ENCODE results near the gene HLA-B. TPM values are rescaled to one million over a fixed set of nuclear protein-coding genes. Genes with fewer than 3 reads are reported as not detected.

HLA-B gene
- polyA plus RNA-seq, 6 donors from 2014 or later: 3,795 to 6,657 (median 6,196) TPM

DNA sequence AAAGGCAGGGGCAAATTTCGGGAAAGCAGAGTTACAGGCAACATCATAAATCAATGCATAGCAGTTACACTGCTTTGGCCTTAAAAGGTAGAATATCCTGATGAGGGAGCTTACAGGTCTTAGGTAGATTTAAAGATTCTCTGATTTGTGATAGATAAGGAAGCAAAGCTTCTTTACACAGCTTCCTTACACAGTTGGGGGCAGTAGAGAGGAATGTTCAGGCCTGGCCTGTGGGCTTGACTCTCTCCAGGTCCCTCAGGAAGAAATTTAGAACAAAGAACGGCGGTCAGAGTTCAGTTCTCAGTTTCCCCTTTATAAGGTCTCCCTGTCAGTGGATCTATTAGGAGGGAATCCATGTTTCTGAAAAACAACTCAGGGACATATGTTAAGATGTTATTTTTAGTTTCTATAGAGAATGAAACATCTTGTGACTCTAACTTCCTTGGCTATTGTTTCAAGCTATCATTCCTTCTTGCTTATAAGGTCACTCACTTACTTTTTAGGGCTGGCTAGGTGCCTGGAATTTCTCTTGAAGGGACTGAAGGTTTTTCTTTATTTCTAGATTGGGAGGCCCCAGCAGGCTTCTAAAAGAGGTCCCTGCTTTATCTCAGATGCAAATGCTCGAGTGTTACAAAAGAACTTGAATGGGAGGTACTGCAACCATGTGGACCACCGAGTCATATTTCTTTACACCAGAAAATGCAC lies 11.8 kb downstream of the HLA-B start:
- H3K4me1 Mint-ChIP-seq: peaks cover 6 to 11% (median 8%) of the 10 kb centered on the region in 3 donors
- no peak overlapping the region for H3K4me3 Mint-ChIP-seq
- peaks cover 1 to 10% (median 8%) of the 10 kb centered on the region in 7 donors for H3K9me3 Mint-ChIP-seq
- H3K27ac Mint-ChIP-seq: peak overlapping the region in 1 of 6 donors; percentile 26
- H3K36me3 Mint-ChIP-seq: peaks cover 0 to 9% of the 10 kb centered on the region in 2 donors
- DNase-seq: no peak
- ATAC-seq (ENCODE audit: low read depth in 2 of 2): no peak
- no peaks in the 10 kb centered on the region for H3K27me3 Mint-ChIP-seq

DNA sequence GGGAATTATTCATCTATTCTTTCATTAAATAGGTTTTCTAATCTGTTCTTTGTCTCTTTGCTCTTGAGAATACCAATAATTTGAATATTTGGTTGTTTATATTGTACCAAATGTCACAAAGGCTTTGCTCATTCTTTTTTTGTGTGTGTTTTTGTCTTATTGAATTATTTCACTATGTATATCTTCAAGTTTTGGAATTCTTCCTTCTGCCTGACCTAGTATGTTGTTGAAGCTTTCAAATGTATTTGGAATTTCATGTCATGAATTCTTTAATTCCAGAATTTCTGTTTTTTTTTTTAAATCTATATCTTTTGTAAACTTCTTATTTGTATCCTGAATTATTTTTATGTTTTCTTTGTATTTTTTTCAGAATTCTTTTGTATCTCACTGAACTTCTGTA lies 16.8 kb downstream of the HLA-B start:
- Mint-ChIP-seq H3K36me3 (peaks cover 12 to 50% of the 10 kb centered on the region in 2 donors), H3K9me3 (peaks cover 19 to 55% (median 52%) of the 10 kb centered on the region in 7 donors)

DNA sequence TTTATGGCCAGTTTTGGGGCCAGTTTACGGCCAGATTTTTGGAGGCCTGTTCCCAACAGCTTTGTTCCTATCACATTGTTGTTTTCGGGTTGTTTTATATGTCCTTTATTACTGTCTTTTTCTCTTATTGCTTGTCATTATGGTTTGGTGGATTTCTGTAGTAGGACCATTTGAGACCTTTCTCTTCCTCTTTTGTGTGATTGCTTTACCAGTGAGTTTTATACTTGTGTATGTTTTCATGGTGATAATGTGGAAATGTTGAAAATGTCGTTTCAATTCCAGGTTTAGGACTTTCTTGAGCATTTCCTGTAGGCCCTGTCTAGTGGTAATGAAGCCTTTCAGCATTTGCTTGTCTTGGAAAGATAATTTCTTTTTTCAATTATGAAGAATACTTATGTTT lies 17.8 kb downstream of the HLA-B start:
- Mint-ChIP-seq H3K4me3 (peak overlapping the region in 1 of 8 donors; percentile 0), H3K36me3 (peaks cover 12 to 57% of the 10 kb centered on the region in 2 donors), H3K4me1 (peaks cover 0 to 14% (median 6%) of the 10 kb centered on the region in 3 donors), H3K9me3 (peaks cover 26 to 64% (median 59%) of the 10 kb centered on the region in 7 donors), H3K27me3 (peaks cover 0 to 8% (median 0%) of the 10 kb centered on the region in 3 donors), H3K27ac (peak overlapping the region in 2 of 6 donors; percentile 1 to 13)
- peak in 1 of 2 donors; percentile 76 for ATAC-seq (ENCODE audit: low read depth in 2 of 2)
- no peak for DNase-seq

More for the DNA sequence above, 16.8 kb downstream of the HLA-B start:
- Mint-ChIP-seq H3K27ac (no peak overlapping the region), H3K4me3 (no peak overlapping the region), H3K4me1 (peaks cover 3 to 14% (median 6%) of the 10 kb centered on the region in 3 donors), H3K27me3 (peaks cover 0 to 8% (median 0%) of the 10 kb centered on the region in 3 donors)
- no peak for DNase-seq
- ATAC-seq (ENCODE audit: low read depth in 2 of 2): no peak

DNA sequence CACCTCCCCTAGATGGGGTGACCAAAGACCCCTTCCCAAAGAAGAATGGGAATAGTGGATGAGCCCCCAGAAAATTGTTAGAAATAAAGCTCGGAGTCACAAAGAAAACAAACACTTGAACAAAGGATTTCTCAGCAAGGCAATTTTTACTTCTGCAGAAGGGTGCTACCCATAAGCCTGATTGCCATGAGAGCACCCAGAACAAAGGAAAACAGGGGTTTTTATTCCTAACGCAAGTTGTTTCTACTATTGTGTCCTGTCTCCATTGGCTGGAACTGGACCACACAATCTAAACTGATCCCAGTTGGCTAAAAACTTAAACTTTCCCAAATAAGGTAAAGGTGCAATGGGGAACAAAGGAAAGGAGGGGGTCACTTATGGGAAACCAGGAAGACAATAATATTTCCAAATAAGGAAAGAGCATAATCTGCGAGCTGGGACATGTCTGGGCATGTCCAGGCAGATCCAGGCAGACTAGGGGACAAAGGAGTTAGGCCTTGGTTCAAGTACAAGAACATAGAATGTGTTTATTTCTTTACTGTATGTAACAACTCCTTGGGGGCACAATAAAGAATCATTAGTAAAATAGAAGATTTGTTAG lies 20.0 kb downstream of the HLA-B start:
- H3K9me3 Mint-ChIP-seq: peaks cover 26 to 65% (median 59%) of the 10 kb centered on the region in 7 donors
- H3K36me3 Mint-ChIP-seq: peaks cover 12 to 57% of the 10 kb centered on the region in 2 donors
- DNase-seq (no peak), ATAC-seq (ENCODE audit: low read depth in 2 of 2) (no peak)
- H3K4me3 Mint-ChIP-seq: peak overlapping the region in 1 of 8 donors; percentile 23
- H3K27me3 Mint-ChIP-seq: peaks cover 0 to 8% (median 0%) of the 10 kb centered on the region in 3 donors
- H3K27ac Mint-ChIP-seq: peak overlapping the region in 1 of 6 donors; percentile 51
- peaks cover 0 to 14% (median 6%) of the 10 kb centered on the region in 3 donors for H3K4me1 Mint-ChIP-seq

DNA sequence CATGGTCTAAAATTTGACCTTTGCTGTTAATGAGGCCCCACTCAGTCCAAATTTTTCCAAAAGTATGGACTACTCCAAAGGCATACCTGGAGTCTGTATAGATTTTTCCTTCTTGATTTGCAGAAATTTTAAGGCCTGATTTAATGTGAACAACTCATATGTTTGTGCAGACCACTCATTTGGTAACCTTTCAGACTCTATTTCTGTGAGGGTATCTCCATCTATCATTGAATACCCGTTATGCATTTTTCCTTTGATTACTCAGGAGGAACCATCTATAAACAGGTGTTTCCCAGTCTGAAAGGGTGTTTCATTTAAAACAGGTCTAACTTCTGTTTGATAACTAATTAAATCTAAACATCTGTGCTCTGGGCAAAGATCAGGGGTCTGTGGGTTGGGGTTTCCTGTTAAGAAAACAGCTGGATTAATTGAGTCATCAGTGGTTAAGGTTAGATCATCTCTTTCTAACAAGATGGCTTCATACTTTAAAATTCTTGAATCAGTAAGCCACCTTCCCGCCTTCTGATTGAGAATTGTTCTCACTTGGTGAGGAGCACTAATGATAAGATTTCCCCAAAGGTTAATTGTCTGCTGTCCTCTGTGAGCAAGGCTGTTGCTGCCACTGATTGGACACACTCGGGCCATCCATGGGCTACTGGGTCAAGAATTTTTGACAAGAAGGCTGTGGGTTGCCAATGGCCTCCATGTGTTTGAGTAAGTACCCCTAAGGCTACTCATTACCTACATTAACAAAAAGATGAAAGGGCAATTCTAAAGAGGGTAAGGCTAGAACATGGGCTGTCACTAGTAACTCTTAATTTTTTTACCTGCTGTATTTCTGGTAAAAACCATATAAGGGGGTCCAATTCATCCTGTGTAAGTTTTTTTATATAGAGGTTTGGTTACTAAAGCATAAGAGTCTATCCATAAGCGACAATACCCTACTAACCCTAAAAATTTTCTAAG lies 24.1 kb downstream of the HLA-B start:
- H3K36me3 Mint-ChIP-seq: peaks cover 14 to 34% of the 10 kb centered on the region in 2 donors
- H3K27ac Mint-ChIP-seq: peak overlapping the region in 1 of 6 donors; percentile 17

DNA sequence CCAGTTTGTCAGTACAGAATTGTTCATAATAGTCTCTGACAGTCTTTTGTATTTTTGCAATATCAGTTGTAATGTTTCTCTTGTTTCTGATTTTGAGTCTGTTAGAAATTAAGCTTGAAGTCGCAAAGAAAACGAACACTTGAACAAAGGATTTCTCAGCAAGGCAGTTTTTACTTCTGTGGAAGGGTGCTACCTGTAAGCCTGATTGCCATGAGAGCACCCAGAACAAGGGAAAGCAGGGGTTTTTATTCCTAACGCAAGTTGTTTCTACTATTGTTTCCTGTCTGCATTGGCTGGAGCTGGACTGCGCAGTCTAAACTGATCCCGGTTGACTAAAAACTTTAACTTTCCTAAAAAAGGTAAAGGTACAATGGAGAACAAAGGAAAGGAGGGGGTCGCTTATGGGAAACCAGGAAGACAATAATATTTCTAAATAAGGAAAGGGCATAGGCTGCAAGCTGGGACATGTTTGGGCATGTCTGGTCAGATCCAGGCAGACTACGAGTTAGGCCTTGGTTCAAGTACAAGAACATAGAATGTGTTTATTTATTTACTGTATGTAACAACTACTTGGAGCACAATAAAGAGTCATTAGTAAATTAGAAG lies 28.5 kb downstream of the HLA-B start:
- Mint-ChIP-seq H3K9me3 (peaks cover 3 to 42% (median 27%) of the 10 kb centered on the region in 7 donors), H3K4me1 (no peaks in the 10 kb centered on the region), H3K4me3 (no peak overlapping the region), H3K36me3 (peaks cover 5 to 7% of the 10 kb centered on the region in 2 donors), H3K27ac (no peak overlapping the region), H3K27me3 (peaks cover 4 to 6% (median 5%) of the 10 kb centered on the region in 3 donors)
- DNase-seq (no peak), ATAC-seq (ENCODE audit: low read depth in 2 of 2) (no peak)

More for the DNA sequence above, 24.1 kb downstream of the HLA-B start:
- DNase-seq: peak; percentile 12
- H3K27me3 Mint-ChIP-seq: peaks cover 0 to 8% (median 0%) of the 10 kb centered on the region in 3 donors
- ATAC-seq (ENCODE audit: low read depth in 2 of 2): peak; percentile 56 to 58
- no peaks in the 10 kb centered on the region for H3K4me1 Mint-ChIP-seq
- no peak overlapping the region for H3K4me3 Mint-ChIP-seq
- peaks cover 19 to 55% (median 42%) of the 10 kb centered on the region in 7 donors for H3K9me3 Mint-ChIP-seq

DNA sequence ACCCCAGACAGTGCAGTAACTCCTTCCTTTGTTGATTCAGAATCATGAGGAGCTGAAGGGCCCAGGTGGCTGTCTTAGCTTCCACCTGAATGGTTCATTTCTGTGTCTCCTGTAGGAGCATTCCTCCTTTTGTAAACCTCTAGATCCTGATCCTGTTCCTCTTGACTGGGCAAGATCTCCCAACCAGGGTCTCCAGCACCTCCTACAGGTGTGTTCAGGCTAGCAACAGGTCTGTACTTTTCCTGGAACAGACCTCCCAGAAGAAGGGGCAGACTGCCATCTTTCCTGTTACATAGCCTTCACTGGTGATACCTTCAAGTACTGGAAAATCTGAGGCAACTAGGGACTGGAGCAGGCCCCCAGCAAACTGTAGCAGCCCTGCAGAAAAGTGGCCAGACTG lies 35.2 kb downstream of the HLA-B start:
- Mint-ChIP-seq H3K4me3 (no peak overlapping the region), H3K36me3 (peaks cover 0 to 12% of the 10 kb centered on the region in 2 donors), H3K27ac (no peak overlapping the region), H3K9me3 (peaks cover 0 to 14% (median 9%) of the 10 kb centered on the region in 7 donors), H3K4me1 (no peaks in the 10 kb centered on the region), H3K27me3 (peaks cover 25 to 49% (median 39%) of the 10 kb centered on the region in 3 donors)
- DNase-seq: no peak
- ATAC-seq (ENCODE audit: low read depth in 2 of 2): no peak

DNA sequence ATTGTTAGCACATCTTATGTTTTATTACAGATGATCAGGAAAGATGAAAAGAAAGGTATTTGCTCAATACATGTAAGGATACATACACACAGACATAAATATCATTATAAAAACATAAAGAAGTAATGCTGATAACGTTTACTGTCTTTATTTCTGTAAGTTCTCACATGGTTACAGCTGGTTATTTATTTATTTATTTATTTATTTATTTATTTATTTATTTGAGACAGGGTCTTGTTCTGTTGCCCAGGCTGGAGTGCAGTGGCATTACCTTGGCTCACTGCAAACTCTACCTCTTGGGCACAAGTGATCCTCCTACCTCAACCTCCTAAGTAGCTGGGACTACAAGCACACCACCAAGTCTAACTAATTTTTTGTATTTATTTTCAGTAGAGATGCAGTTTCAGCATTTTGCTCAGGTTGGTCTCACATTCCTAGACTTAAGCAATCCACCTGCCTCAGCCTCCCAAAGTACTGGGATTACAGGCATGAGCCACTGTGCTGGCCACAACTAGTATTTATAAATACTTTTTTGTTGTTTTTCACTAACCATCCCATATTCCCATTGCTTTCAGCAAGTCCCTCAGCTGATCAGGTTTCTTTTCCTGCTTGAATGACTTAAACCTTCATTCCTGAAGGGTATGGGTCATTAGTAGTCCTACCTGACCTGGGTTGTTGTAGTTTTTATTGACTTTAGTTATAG lies 35.8 kb downstream of the HLA-B start:
- ATAC-seq (ENCODE audit: low read depth in 2 of 2): no peak
- H3K27ac Mint-ChIP-seq: peak overlapping the region in 1 of 6 donors; percentile 47
- peaks cover 0 to 11% (median 8%) of the 10 kb centered on the region in 7 donors for H3K9me3 Mint-ChIP-seq
- H3K4me1 Mint-ChIP-seq: no peaks in the 10 kb centered on the region
- DNase-seq: no peak
- H3K4me3 Mint-ChIP-seq: no peak overlapping the region
- H3K36me3 Mint-ChIP-seq: peaks cover 0 to 12% of the 10 kb centered on the region in 2 donors
- H3K27me3 Mint-ChIP-seq: peaks cover 25 to 52% (median 41%) of the 10 kb centered on the region in 3 donors

DNA sequence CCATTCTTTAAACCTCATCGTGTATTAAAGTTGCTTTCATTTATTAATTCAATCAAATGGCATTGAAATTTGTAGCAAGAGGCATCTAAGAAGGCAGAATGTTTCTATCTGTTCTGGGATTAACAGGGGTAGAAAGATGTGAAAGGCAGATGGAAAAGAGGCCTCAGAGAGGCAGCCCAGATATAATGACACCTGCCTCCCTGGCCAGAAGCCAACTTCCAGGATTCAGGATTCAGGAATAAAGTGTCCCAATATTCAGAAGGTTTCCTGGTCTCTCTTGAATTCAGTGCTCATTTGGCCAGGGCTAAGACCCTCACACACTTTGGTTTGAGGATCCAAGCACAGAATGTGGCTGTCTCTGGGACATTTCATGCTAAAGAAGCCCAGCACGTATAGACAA lies 39.9 kb downstream of the HLA-B start:
- H3K36me3 Mint-ChIP-seq: no peaks in the 10 kb centered on the region
- H3K27ac Mint-ChIP-seq: no peak overlapping the region
- no peaks in the 10 kb centered on the region for H3K9me3 Mint-ChIP-seq
- ATAC-seq (ENCODE audit: low read depth in 2 of 2) (no peak), DNase-seq (no peak)
- H3K27me3 Mint-ChIP-seq: peaks cover 5 to 42% (median 33%) of the 10 kb centered on the region in 3 donors
- H3K4me1 Mint-ChIP-seq: no peaks in the 10 kb centered on the region
- no peak overlapping the region for H3K4me3 Mint-ChIP-seq

DNA sequence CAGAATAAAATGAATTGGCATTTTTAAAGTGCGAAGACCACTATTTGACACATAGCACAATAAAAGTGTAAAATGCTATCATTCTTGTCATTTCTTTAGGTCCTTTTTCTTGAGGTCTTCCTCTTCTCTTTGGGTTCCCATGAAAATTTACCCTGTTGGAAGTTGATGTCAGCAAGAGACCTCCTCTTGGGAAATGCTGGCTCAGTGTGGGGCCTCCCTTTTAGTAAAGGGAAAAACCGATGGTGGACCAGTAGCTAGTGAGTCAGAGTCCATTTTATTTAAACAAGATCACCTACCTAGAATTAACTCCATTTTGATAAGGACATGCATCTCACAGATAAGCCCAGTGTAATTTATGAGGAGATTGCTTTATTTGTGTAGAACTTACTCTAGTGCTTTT lies 47.3 kb downstream of the HLA-B start:
- no peak overlapping the region for H3K27ac Mint-ChIP-seq

DNA sequence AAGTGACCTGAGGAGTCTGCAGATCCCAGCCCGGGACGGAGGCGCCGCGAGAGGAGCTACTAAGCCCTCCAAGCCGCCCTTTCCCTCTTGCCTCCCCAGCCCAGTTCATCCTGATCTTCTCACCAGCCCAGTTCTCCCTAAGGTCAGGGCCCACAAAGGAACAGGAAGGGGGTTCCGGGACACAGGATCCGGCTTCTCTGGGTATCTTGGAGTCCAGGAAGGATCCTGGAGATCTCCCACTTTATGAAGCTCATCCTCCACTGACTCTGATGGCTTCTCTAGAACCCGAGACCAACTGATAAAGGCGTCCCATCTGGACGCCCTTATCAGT lies 48.2 kb downstream of the HLA-B start:
- H3K4me1 Mint-ChIP-seq: peaks cover 3 to 14% (median 7%) of the 10 kb centered on the region in 3 donors
- H3K36me3 Mint-ChIP-seq: no peaks in the 10 kb centered on the region
- H3K4me3 Mint-ChIP-seq: peak overlapping the region; percentile 11 to 94 (median 88)
- ATAC-seq (ENCODE audit: low read depth in 2 of 2) (no peak), DNase-seq (no peak)
- peaks cover 2 to 53% (median 4%) of the 10 kb centered on the region in 3 donors for H3K27me3 Mint-ChIP-seq
- H3K27ac Mint-ChIP-seq: peak overlapping the region in 2 of 6 donors; percentile 11 to 80
- H3K9me3 Mint-ChIP-seq: no peaks in the 10 kb centered on the region

More for the DNA sequence above, 47.3 kb downstream of the HLA-B start:
- Mint-ChIP-seq H3K4me3 (peak overlapping the region in 7 of 8 donors; percentile 46 to 94 (median 86)), H3K9me3 (no peaks in the 10 kb centered on the region), H3K4me1 (peaks cover 3 to 14% (median 7%) of the 10 kb centered on the region in 3 donors), H3K36me3 (no peaks in the 10 kb centered on the region), H3K27me3 (peaks cover 0 to 50% (median 4%) of the 10 kb centered on the region in 3 donors)
- DNase-seq (no peak), ATAC-seq (ENCODE audit: low read depth in 2 of 2) (no peak)

Measured in naive B cell (primary cell).